ENCODE measurements around the gene AP1G1.

- TF ChIP-seq, protein P1, sequence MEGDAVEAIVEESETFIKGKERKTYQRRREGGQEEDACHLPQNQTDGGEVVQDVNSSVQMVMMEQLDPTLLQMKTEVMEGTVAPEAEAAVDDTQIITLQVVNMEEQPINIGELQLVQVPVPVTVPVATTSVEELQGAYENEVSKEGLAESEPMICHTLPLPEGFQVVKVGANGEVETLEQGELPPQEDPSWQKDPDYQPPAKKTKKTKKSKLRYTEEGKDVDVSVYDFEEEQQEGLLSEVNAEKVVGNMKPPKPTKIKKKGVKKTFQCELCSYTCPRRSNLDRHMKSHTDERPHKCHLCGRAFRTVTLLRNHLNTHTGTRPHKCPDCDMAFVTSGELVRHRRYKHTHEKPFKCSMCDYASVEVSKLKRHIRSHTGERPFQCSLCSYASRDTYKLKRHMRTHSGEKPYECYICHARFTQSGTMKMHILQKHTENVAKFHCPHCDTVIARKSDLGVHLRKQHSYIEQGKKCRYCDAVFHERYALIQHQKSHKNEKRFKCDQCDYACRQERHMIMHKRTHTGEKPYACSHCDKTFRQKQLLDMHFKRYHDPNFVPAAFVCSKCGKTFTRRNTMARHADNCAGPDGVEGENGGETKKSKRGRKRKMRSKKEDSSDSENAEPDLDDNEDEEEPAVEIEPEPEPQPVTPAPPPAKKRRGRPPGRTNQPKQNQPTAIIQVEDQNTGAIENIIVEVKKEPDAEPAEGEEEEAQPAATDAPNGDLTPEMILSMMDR (IDR thresholded peaks at IDR 0.05), result no peak
- TF ChIP-seq POLR2A (IDR thresholded peaks at IDR 0.05), result no peak
Measured at GRCh38 chr16:71734511-71734910, 74.1 kb downstream of the AP1G1 start.
